GM13976 (cell line): ENCODE data around the gene NDUFB3.
"Not testable (repeated sequence)": the region's sequence is repeated elsewhere in the genome, so short reads cannot be mapped to it uniquely, and the experiment has no call there.

Experiments used
- DNase-seq: peaks from one replicate; pipeline ENCODE4 v3.0.0; 2012; ENCODE audit warnings: low spot score
- CTCF ChIP-seq: IDR thresholded peaks from 2 replicates; pipeline ENCODE4 v1.5.1; 2012; ENCODE audit warnings: borderline replicate concordance, mild to moderate bottlenecking; ENCODE audit not compliant: insufficient read depth; ENCODE audit errors: extremely low read depth, missing control alignments, control extremely low read depth
- in situ Hi-C: fragments of 300-500 bp; cut with MboI; formaldehyde crosslinking; loops from one replicate; pipeline ENCODE4 v1.12.0; 2022; ENCODE audit warnings: low sequenced_read_pairs, mixed read lengths, inconsistent platforms; ENCODE audit not compliant: unreplicated experiment

The NDUFB3 gene

GRCh38 chr2:201071479-201072200 is at the start of gene NDUFB3, which contains the start of gene HYCC2:
Gene NDUFB3, plus strand, starts transcription at chr2:201072001. Its CDS starts 6,882 bp downstream, at chr2:201078883.
Gene HYCC2, minus strand, starts transcription at chr2:201071671. Its CDS starts 47,662 bp downstream, at chr2:201024009.
- in situ Hi-C loops: loop anchor here (25.0 kb wide), 1 partner anchor 359 kb away; no protein-coding TSS in a partner anchor

GRCh38 chr2:201024518-201024917 is 47.3 kb upstream of the NDUFB3 start:
- no peak for TF ChIP-seq CTCF
- in situ Hi-C loops: no loop called here
- no peak for DNase-seq

More at GRCh38 chr2:201071479-201072200, at the start of gene NDUFB3, which contains the start of gene HYCC2:
- TF ChIP-seq CTCF: peak; percentile 15
- peak; percentile 96 for DNase-seq

- in situ Hi-C loops, DNase-seq: not testable (repeated sequence)
These were observed 37.4 kb upstream of the NDUFB3 start for GRCh38 chr2:201034355-201034754.

GRCh38 chr2:201038361-201038760 is 33.4 kb upstream of the NDUFB3 start:
- DNase-seq, in situ Hi-C loops: not testable (repeated sequence)

GRCh38 chr2:201038855-201039254 is 32.9 kb upstream of the NDUFB3 start:
- no peak for TF ChIP-seq CTCF

DNA sequence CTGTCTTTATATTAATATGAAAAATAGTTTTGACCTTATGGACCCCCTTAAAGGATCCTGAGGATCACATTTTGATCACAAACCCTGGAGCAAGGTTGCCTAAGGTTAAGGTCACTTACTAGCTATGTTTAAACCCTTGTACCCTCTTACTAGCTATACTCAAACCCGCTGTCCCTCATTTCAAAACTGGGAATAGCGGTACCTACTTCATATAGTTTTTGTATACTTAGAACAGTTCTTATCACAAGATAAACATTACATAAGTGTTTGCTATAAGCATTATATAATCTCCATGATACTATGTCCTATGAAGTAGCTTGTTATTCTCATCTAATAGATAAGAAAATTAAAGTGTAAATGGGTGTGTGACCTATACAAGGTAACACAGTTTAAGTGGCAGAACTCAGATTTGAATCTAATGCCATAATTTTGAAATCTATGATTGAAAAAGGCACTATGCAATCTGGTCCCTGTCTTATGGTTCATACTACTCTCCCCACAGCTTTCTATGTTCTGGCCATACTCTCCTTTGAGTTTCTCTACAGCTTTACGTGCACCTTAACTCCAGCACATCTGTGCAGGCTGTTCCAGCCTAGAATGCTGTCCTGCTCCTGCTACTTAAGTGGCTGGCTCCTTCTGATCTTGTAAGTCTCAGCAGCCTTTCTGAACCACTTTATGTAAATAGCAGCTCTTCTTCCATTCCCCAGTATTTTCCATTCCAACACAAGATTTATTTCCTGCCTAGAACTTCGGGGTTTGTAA is 30.8 kb upstream of the NDUFB3 start:
- no peak for TF ChIP-seq CTCF
- DNase-seq: no peak
- in situ Hi-C loops: no loop called here

More at GRCh38 chr2:201038855-201039254, 32.9 kb upstream of the NDUFB3 start:
- in situ Hi-C loops: no loop called here
- no peak for DNase-seq

- in situ Hi-C loops: not testable (repeated sequence)
These were observed 29.4 kb upstream of the NDUFB3 start for GRCh38 chr2:201042451-201042850.

DNA sequence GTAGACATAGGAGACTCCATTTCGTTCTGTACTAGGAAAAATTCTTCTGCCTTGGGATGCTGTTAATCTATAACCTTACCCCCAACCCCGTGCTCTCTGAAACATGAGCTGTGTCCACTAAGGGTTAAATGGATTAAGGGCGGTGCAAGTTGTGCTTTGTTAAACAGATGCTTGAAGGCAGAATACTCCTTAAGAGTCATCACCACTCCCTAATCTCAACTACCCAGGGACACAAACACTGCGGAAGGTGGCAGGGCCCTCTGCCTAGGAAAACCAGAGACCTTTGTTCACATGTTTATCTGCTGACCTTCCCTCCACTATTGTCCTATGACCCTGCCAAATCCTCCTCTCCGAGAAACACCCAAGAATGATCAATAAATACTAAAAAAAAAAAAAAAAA is 28.8 kb upstream of the NDUFB3 start:
- DNase-seq, in situ Hi-C loops: not testable (repeated sequence)

More at GRCh38 chr2:201042451-201042850, 29.4 kb upstream of the NDUFB3 start:
- DNase-seq: not testable (repeated sequence)
